GM19438 (cell line): ENCODE measurements around the gene PDZK1IP1.
A peak's percentile ranks its signal among the peaks of the same experiment; 100 is the strongest.
"Not testable (repeated sequence)": the region's sequence is repeated elsewhere in the genome, so short reads cannot be mapped to it uniquely, and the experiment has no call there.

ENCODE experiments used
- ATAC-seq: cut with Tn5 transposase; IDR thresholded peaks from one replicate; pipeline ENCODE4 v1.9.1; 2021; ENCODE audit warnings: low read depth; ENCODE audit not compliant: unreplicated experiment

Gene PDZK1IP1

GRCh38 chr1:47183308-47184089, 6.3 kb downstream of the PDZK1IP1 start:
- no peak for ATAC-seq

- no peak for ATAC-seq
Measured at GRCh38 chr1:47182676-47183235, 7.1 kb downstream of the PDZK1IP1 start.

GRCh38 chr1:47181955-47182675, 7.7 kb downstream of the PDZK1IP1 start:
- ATAC-seq, result no peak

GRCh38 chr1:47181095-47181954, 8.5 kb downstream of the PDZK1IP1 start:
- no peak for ATAC-seq

- ATAC-seq, result no peak
Measured at GRCh38 chr1:47180603-47181094, 9.2 kb downstream of the PDZK1IP1 start.

GRCh38 chr1:47179988-47180563, 9.8 kb downstream of the PDZK1IP1 start:
- no peak for ATAC-seq

- peak; percentile 87 for ATAC-seq
Measured at GRCh38 chr1:47179017-47179987, 10.5 kb downstream of the PDZK1IP1 start.

- no peak for ATAC-seq
Measured at GRCh38 chr1:47178654-47179016, 11.2 kb downstream of the PDZK1IP1 start.

- no peak for ATAC-seq
Measured at GRCh38 chr1:47178020-47178419, 11.8 kb downstream of the PDZK1IP1 start.

- ATAC-seq, result no peak
Measured at GRCh38 chr1:47175227-47175934, 14.5 kb downstream of the PDZK1IP1 start.

GRCh38 chr1:47174656-47175020, 15.2 kb downstream of the PDZK1IP1 start:
- ATAC-seq, result no peak

GRCh38 chr1:47172782-47173181, 17.1 kb downstream of the PDZK1IP1 start:
- no peak for ATAC-seq

- ATAC-seq, result no peak
Measured at GRCh38 chr1:47164552-47164951, 25.3 kb downstream of the PDZK1IP1 start.

- peak; percentile 92 for ATAC-seq
Measured at GRCh38 chr1:47161298-47162040, 28.4 kb downstream of the PDZK1IP1 start.

- no peak for ATAC-seq
Measured at GRCh38 chr1:47160716-47161115, 29.1 kb downstream of the PDZK1IP1 start.

- ATAC-seq, result not testable (repeated sequence)
Measured at GRCh38 chr1:47157957-47158356, 31.9 kb downstream of the PDZK1IP1 start.

GRCh38 chr1:47156457-47156856, 33.4 kb downstream of the PDZK1IP1 start:
- ATAC-seq, result not testable (repeated sequence)

GRCh38 chr1:47149162-47149561, 40.7 kb downstream of the PDZK1IP1 start:
- ATAC-seq, result not testable (repeated sequence)
